Activated CD8-positive, alpha-beta memory T cell treated with anti-CD3 and anti-CD28 coated beads, Interleukin-2, amount 50 U/mL, for 24 hours (primary cell): ENCODE data around the gene MEF2D.

Experiments used
- DNase-seq: peaks from one replicate; pipeline ENCODE4 v3.0.0-alpha.2; 2020; ENCODE audit errors: extremely low read depth

MEF2D gene

DNA sequence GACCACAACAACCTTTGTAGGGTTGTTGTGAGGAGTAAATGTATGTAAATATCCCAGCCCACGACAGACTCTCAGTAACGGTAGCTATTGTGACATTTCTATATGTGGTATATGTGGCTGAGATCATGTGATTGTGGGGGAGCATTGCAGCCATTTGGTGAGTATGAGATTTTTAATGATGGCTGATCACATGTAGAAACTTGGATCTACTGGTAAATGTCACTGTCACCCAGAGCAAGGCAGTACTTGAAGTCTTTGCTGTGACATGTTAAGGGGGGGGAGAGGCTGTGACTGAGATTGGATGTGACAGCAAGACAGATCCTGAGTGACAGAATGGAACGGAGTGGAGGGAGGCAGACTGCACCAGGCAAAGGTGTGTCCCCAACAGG is 23.9 kb upstream of the MEF2D start:
- DNase-seq = no peak

DNA sequence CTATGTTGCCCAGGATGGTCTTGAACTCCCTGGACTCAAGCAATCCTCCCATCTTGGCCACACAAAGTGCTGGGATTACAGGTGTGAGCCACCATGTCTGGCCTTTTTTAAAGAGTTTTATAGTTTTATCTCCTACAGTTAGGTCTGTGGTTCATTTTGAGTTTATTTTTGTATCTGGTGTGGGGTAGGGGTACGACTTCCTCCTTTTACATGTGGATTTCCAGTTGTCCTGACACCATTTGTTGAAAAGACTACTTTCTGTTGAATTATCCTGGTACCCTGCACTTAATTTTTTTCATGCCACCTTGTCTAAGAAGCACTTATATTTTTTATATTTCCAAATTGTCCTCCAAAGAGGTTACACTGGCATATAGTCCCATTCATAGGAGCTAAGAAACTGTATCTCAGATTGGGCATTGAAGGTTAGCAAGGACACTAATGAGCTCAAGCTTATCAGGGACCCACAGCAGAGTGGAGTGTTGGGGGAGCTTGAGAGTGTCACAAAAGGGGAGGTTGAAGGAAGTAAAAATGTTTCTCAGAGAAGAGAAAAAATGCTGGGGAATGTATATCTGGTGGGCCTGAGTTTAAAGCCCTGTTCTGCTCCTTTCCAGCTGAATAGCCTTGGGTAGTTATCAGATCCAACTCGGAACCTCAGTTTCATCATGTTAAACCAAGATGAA is 23.4 kb upstream of the MEF2D start:
- DNase-seq = no peak

DNA sequence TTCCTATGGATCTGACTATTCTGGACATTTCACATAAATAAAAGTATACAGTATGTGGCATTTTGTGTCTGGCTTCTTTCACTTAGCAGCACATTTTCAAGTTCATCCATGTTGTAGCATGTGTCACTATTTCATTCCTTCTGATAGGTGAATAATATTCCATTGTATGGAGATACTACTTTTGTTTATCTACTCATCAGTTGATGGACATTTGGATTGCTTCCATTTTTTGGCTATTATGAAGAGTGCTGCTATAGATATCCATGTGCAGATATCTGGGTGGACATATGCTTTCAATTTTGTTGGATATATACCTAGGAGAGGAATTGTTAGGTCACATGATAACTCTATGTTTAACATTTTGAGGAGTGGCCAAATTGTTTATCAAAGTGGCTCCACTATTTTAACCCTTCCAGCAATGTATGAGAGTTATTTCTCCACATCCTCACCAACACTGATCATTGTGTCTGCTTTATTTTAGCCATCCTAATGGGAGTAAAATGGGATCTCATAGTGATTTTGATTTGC is 21.9 kb upstream of the MEF2D start:
- DNase-seq = no peak

DNA sequence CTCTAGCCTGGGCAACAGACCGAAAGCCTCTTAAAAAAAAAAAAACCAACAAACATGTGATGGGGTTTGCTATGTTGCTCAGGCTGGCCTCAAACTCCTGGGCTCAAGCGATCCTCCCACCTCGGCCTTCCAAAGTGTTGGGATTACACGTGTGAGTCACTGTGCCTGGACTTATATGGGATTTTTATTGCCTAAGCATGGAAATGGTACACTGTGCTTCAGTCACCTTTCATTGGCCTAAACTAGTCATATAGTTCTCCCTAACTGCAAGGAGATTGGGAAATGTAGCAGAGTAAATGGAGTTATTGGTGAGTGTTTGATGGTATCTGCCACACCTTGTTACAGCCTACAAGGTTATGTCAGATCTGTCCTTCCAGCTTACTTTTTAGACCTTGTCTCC is 17.2 kb upstream of the MEF2D start:
- DNase-seq = no peak

DNA sequence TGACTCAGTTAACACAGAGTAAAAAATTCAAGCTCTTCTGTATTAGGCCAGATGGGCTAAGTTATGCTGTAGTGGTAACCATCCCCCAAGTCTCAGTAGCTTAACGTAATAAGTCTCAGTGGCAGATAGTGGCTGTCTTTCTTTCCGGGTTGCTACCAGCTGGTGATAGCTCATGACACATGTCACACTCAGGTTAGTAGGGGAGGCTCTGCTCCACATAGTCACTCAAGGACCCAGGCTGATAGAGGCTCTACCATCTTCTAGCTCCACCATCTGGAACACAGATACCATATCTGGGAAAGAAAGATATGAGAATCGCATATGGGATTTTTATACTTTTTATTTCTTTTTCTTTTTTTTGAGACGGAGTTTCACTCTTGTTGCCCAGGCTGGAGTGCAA is 16.2 kb upstream of the MEF2D start:
- no peak for DNase-seq

DNA sequence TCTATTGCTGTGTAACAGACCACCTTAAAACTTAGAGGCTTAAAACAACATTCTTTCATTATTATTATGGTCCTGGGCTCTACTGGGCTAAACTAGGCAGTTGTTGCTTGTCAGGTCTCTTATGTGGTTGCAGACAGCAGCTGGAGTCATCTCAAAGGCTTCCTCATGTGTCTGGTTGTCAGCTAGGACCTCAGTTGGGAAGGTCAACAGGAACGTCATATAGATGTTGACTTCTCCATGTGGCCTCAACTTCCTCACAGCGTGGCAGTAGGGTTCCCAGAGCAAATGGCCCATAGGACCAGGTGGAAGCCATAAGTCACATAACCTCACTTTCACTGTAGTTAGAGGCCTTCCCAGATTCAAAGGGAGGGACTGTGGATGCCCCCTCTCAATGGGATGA is 15.4 kb upstream of the MEF2D start:
- DNase-seq = no peak

DNA sequence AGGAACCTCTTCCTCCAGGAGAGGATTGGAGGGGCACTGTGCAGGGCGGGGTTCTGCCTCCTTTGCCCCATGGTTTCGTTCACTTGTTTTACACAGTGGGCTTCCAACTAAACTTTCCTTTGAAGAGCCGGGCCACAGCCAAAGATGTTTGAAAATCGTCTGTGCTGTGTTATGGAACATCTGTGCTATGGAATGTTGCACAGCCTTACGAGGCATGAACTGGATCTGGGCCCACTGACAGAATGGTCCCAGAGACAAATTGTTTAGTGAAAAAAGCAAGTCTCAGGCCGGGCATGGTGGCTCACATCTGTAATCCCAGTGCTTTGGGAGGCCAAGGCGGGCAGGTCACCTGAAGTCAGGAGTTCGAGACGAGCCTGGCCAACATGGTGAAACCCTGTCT is 12.6 kb upstream of the MEF2D start:
- DNase-seq = no peak

DNA sequence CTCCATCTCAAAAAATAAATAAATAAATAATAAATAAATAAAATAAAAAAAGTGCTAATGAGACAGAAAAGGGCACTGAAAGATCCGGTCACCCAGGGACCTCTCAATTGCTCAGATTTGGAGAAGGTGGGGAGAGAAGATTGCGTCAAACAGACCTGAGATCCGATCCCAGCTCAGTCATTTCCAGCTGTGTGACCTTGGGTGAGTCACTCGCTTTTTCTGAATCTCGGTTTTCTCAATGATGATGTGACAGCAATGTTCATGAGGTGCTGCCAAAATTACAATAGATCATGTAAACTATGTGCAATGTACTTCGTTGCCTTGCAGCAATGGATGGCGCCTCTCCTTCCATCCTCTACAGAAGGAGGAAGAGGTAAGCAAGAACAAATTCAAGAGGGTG is 11.1 kb upstream of the MEF2D start:
- no peak for DNase-seq

DNA sequence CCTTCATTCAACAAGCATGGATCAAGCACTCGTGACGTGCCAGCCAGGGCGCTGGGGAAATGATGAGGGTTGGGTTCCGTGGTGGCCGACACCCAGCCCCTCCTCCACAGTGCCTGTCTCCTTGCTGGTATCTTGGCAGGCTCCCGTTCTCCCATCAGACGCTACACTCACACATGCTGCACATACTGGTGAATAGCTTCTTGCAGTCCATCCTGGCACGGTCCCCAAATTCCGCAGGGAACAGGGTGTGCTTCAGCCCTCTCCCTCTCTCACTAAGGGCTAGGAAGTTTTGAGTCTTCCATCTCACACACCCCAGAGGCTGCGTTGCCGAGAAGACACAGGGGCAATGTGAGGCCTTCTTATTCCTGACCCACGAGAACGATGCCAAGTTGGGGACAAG is 10.1 kb upstream of the MEF2D start:
- DNase-seq = no peak

DNA sequence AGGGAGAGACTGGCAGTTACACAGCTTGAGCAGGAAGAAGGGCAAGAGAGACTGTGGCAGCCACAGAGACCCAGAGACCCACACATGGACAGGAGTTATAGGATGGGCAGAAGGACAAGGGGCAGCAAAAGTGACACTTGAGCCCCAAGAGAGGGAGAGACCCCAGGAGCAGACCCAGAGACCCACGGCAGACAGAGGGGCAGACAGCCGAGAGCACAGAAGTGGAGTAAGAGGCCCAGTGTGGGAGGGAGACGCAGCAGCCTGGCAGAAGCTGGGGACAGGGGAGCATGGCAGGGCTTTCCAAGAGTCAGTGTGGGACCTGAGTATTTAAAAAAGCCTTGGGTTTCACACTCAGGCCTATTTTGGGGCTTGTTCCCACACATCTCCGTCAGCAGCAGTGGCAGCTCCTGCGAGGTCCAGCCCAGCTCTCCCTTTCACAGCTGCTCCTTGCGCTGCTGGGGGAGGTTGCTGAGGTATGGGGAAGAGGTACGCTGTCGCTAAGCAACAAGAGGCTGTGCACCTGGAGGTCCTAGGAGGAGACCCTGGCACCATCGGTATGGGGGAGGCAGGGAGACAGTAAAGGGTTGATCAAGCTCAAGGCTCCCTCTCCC is 9.0 kb upstream of the MEF2D start:
- DNase-seq = no peak

DNA sequence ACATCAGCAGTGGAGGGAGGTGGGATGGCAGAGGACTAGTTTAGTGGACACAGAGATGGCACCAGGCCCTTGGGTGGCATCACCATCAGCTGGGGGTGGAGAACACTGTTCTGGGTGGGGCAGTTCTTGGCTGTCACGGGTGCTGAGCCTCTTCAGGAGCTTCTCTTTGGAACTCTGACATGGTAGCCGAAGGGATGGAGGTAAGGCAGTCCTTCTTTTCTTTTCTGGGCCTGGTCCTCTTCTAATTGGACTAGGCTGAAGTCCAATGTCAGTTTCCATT is 8.3 kb upstream of the MEF2D start:
- no peak for DNase-seq

DNA sequence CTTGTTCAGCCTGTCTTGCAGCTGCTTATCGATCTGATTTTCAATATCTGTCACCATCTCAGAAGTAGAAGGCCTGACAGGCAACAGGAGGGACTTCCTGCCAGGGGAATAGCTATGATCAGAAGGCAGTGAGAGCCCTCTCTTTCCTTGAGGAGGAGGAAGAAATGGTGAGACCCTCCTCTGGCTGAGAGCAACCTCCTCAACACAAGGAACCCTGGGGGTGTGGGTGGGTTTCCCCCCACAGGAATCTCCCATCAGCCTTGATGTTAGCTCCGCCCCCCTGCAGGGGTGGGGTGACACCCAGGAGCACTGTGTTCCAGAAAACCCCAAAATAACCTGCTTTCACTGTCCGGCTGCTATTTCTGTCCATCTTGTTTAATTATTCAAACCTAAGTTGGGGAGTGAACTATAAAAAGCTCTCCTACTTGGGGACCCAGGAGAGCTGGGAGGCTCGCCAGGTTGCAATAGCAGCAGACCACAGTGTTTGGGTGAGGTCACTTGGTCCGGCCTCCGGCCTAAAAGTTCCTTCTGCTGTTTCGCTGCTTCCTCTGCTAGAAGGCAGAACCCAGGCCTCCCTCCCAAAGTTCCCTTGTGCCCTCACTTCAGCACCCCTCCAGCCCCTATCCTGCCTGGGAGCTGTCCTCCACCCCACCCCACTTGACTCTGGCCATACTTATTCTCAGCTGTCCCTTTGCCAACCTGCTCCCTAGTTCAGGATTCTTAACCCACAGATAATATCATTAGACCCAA is 7.8 kb upstream of the MEF2D start:
- no peak for DNase-seq

DNA sequence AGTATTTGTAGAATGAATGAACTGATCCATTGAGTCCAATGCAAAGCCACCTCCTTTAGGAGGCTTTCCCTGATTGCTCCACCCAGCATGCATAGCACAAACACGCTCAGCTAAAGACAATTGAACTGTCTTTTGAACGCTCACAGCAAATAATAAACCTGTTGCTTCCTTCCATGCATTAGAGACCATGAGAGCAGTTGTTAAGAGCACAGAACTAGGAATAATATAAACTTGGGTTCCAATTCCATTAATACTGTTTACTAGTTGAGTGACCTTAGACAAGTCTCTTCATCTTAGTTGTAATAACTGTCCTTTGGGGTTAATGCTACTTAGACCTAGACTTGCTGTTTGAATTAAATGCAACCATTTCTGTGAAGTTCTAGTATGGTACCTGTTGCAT is 5.9 kb upstream of the MEF2D start:
- no peak for DNase-seq

DNA sequence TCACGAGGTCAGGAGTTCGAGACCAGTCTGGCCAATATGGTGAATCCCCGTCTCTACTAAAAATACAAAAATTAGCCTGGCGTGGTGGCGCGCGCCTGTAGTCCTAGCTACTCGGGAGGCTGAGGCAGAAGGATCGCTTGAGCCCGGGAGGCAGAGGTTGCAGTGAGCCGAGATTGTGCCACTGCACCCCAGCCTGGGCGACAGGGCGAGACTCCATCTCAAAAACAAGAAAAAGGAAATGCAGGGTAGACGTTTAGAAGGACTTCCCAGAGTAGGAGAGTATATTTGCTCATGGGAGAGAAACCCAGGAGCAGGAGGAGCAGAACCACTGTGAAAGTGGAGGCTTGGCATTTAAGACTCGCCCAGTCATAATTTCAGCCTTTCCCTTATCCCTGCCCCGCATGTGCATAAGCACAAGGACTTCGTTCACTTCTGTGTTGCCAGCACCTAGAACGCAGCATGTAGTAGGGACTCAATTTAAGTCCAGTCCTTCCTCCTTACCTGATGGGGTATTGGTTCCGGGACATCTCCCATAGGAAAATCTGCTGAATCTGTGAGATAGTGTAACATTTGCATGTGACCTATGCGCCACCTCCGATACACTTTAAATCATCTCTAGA is 5.2 kb upstream of the MEF2D start:
- no peak for DNase-seq

DNA sequence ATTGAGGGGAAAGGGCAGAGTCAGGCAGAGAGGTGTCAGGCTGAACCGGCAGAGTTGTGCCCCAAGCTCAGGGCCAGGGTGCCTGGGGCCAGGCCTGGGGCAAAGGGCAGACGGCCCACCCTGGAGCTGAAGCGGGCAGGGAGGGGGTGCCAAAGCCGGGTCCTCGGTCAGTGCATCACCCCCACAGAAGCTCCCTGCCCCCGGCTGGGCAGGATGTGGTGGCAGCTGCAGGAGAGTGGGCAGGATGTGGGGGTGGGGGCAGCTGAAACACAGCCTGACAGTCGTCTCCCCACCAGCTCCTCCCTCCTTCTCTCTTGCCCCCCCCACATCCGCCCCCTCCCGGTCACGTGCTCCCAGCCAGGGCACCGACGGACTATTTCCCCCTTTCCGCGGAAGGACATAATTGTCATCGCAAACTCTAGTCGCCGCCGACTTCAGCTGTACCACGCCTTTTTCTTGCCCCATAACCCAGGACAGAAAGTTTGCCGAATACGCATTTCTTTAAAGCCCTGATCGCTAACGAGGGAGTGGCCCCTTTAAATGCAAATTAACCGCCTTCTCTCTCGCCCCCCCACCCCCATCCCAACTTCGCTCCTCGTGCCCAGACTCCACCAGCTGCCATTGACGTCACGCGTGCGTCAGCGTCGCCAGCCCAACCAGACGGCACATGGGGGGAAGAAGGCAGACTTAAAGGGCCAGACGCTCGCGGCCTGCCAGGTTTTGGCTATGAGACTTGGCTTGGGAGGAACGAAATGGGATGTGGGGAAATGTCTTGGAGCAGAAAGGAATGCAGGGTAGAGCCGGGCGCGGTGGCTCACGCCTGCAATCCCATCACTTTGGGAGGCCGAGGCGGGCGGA is 4.5 kb upstream of the MEF2D start:
- peak; percentile 97 for DNase-seq

DNA sequence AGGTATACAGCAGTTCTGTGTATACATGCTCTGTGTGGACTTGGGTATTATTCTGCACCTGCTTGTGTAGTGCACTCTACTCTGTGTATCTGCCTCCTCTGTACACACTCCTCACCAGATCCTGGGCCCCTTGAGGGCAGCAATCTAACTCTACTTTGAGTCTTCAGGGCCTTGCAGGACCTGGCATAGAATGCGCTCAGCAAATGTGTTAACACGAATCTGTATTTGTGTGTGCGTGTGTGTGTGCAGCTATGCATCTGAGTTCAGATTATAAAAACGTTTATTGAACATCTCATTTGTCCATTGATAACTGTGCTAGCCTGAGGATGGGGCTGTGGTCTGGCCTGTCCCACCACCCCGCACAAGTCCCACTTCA is 3.9 kb upstream of the MEF2D start:
- DNase-seq = no peak

DNA sequence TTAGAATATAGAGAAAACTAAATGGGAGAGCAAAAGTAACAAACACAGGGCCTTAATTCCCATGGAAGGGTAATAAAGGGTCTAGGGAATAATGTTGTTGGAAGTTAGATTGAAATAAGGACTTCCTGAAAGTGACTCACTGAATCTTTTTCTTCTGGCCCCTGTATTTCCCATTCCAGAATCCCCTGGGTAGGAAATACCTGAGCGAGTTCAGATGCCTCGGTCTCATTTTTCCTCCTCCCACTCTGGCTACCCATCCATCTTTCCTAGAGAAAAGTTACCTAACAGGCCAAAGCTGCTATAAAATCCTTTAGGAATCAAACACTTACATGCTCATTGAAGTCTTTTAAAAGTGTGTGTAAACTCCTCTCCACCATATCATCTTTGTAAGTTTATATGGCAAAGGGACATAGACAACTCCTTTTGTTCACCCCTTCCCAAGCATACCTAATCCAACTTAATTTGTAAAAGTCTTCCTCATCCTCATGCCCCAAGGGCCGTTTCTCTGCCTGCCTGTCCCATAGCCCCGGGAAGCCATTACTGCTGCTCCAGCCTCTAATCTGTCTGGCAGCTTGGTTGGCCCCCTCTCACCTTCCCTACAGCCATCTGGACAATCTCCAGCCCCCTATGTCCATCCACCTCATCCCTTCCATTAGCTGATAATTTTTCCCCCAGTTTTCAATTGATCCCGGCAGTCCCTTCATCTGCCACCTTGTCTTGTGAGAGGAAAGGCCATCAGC is 3.3 kb upstream of the MEF2D start:
- no peak for DNase-seq

DNA sequence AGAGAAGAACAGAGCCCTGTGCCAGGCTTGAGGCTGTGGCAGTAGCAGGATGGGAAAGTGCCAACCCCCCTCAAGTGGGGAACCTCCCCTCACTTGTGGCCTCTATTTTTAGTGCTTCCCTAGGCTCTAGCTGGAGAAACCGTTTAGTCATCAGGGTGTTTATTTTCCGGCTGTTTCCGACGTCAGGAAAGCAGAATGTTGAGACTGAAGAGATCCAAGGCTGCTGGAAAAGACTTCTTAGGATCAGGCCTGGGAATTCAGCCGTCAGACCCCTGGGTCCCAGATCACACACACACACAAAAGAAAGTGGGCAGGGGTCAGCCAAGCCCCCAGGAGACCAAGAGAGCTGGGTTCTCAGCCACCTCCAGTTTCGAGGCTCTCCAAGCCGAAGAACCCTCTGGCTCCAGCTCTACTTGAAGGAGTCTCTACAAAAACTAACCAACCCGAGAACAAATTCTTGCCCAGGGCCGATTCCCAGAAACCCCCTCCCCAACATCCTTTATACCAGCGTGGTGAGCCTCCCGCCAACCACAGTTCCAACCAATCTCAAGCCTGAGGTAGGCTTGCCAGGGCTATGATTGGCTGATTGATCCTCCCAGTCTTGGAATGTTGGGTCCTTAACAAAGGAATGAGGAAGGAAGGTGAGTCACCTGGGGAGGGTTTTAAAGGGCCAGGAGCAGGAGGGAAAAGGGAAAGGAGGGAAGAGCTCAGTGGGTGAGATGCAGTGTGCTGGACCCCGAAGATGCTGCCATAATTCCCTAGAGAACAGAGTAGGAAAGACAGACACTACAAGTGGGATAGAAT is 2.5 kb upstream of the MEF2D start:
- no peak for DNase-seq

DNA sequence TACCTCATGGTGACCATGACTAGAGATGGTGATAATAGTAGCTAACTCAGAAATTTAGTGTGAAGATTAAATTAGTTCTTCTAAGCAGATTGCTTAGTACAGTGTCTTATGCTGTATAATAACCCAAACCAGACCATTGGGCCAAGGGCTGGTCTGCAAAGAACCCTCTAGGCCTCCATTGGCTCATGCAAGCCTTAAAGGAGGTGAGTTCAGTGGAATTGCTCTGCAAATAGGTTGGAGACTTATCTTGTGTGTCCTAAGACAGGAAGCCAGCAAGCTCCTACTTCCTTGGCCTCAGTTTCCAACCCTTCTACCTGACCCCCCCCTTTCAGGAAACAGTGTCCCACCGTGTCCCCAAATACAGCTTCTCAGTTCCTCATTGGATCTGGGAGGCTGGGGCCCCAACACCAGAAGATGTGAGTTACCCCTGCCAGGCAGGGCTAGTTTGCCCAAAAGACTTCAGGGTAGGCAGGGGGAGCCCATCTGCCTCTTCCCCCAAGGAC is 1.9 kb upstream of the MEF2D start:
- no peak for DNase-seq

DNA sequence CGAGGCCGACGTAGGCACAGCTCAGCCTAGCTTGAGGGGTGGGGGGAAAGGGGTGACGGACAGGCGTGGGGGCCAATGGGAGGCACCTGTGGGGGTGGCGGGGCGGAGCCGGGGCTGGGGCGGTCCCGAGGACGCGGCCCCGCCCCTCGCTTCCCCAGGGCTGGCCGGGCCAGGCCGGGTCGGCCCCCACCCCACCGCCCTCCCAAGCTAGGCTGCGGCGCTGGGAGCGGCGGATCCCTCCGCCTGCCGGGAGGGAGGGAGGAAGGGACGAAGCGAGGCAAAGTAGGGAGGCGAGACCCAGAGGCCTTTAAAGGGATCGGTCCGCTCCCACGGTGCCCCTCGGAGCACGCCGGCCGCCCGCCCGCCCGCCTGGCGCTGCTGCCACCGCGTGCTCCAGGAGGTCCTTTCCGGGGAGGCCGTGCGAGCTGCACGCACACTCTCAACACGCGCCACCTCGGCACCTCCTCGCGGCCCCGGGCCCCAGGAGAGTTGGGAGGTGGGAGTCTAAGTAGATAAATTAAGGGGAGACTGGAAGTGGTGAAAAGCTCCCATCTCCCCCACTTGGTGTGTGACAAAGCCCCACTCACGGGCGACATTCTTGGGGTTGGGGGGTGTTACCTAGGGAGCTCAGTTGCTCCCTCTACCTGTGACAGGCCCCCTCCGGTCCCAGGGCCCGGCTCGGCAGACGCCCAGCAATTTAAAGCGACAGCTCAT is 375 bp upstream of the MEF2D start:
- DNase-seq = peak; percentile 78
